ENCODE measurements around the gene CCDC106.

Gene CCDC106

DNA sequence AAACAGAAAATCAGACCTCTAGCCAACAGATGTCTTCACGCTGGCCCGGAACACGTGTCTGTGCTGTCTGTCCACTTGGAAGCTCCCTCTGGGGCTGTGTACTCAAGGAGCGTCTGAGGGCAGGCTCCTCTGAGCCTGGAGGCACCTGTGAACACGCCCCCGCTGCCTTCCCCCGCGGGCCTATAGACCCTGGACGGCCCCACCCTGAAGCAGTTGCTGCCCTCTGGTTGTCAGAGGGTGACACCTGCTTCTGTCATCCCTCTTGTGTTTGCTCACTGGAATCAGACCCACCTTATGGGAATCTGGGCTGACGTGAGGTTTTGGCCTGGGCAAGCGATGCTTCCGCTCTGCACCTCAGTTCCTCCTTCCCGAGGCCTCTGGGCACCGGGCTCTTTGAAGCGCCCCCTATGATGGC, 46.2 kb downstream of the CCDC106 start:
- Histone ChIP-seq H3K9ac (ENCODE audit: low read depth, low read length) (no peak overlapping the region), H3K4me3 (ENCODE audit: low read depth, low read length) (no peak overlapping the region), H3K9me3 (ENCODE audit: control insufficient read depth, insufficient read depth, low read length) (no peaks in the 10 kb centered on the region), H3K36me3 (ENCODE audit: control insufficient read depth, insufficient read depth, low read length) (peaks cover 69% of the 10 kb centered on the region), H3K4me1 (ENCODE audit: control insufficient read depth, insufficient read depth, low read length) (no peaks in the 10 kb centered on the region), H3K27me3 (ENCODE audit: control insufficient read depth, insufficient read depth, low read length) (no peaks in the 10 kb centered on the region)

- H3K9ac ChIP-seq (ENCODE audit: low read depth, low read length) = no peak overlapping the region
- peaks cover 65% of the 10 kb centered on the region for H3K36me3 ChIP-seq (ENCODE audit: control insufficient read depth, insufficient read depth, low read length)
- no peaks in the 10 kb centered on the region for H3K4me1 ChIP-seq (ENCODE audit: control insufficient read depth, insufficient read depth, low read length)
- no peaks in the 10 kb centered on the region for H3K9me3 ChIP-seq (ENCODE audit: control insufficient read depth, insufficient read depth, low read length)
- no peaks in the 10 kb centered on the region for H3K27me3 ChIP-seq (ENCODE audit: control insufficient read depth, insufficient read depth, low read length)
- H3K4me3 ChIP-seq (ENCODE audit: low read depth, low read length) = no peak overlapping the region
Measured at GRCh38 chr19:55694656-55695491, 46.9 kb downstream of the CCDC106 start.

DNA sequence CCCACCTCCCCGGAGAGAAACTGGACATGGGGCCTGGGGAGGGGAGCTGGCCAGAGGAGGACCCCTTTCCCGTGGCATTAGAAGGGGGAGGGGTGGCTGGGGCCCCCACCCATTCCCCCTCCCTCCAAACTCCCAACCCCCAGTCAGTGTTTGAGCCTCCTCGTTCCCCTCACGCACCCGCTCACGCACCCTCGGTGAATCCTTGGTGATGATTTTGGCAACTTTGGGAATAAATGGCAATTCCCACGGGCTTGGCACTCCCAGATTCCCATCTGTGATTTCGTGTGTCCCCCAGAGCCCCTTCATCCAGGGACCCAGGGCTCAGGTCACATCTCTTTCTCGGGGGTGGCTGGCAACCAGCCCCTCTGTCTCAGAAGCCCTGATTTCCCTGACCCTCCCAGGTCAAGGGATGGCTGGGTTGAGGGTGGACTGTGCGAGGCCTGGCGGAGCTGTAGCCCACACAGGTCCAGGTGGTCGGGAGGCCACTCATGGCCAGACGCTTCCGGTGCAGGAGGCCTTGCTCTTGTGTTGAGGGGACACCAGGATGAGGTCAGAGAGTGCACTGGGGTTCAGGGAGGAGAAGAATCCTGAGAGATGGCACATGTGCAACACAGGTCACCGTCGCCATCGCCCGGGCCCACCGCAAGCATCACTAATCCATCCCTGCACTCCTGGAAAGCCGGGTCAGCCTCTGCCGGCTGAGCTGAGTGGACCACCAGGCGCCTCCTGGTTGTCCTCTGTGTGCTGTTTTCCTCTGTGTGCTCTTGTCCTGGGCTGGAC, 47.7 kb downstream of the CCDC106 start:
- Histone ChIP-seq H3K27me3 (ENCODE audit: control insufficient read depth, insufficient read depth, low read length) (no peaks in the 10 kb centered on the region), H3K9me3 (ENCODE audit: control insufficient read depth, insufficient read depth, low read length) (no peaks in the 10 kb centered on the region), H3K36me3 (ENCODE audit: control insufficient read depth, insufficient read depth, low read length) (peaks cover 59% of the 10 kb centered on the region), H3K4me1 (ENCODE audit: control insufficient read depth, insufficient read depth, low read length) (no peaks in the 10 kb centered on the region), H3K4me3 (ENCODE audit: low read depth, low read length) (no peak overlapping the region), H3K9ac (ENCODE audit: low read depth, low read length) (no peak overlapping the region)

DNA sequence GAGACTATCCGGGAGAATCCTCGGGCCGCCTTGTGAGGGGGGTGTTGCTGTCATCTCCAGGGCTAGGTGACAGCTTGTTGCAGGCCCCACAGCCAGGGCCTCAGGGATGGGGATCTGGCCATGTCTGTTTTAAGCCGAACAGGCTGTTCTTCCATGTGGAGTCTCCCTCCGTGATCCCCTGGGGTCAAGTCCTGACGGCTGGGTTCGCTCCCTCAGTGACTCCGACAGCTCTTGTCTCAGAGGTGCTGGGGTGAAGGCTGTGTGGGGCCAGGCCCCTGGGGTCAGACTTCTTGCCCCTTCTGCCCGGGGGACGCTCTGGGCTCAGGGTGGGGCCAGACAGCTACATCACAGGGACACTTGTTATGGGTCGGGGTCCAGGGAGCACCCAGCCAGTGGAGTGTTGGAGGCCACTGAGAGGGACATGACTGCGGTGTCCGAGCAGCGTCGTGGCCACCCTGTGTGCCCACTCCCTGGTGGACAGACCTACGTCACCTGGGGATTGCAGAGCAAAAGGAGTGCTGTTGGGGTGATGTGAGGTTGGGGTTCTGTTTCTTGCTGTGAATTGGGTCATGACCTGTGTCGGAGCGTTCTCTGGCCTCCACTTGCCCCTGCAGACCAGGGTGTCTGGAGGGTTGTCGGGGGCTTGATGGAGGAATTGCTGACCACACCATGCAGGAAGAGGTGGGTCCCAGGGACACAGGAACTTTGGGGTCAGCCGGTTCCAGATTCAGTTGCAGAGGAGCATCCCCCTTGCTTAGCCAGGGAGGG, 48.5 kb downstream of the CCDC106 start:
- H3K4me1 ChIP-seq (ENCODE audit: control insufficient read depth, insufficient read depth, low read length) = no peaks in the 10 kb centered on the region
- peaks cover 54% of the 10 kb centered on the region for H3K36me3 ChIP-seq (ENCODE audit: control insufficient read depth, insufficient read depth, low read length)
- no peaks in the 10 kb centered on the region for H3K9me3 ChIP-seq (ENCODE audit: control insufficient read depth, insufficient read depth, low read length)
- H3K27me3 ChIP-seq (ENCODE audit: control insufficient read depth, insufficient read depth, low read length) = no peaks in the 10 kb centered on the region
- no peak overlapping the region for H3K4me3 ChIP-seq (ENCODE audit: low read depth, low read length)
- no peak overlapping the region for H3K9ac ChIP-seq (ENCODE audit: low read depth, low read length)

GRCh38 chr19:55697069-55697440, 49.0 kb downstream of the CCDC106 start:
- no peak overlapping the region for H3K4me3 ChIP-seq (ENCODE audit: low read depth, low read length)
- no peaks in the 10 kb centered on the region for H3K27me3 ChIP-seq (ENCODE audit: control insufficient read depth, insufficient read depth, low read length)
- no peaks in the 10 kb centered on the region for H3K4me1 ChIP-seq (ENCODE audit: control insufficient read depth, insufficient read depth, low read length)
- no peak overlapping the region for H3K9ac ChIP-seq (ENCODE audit: low read depth, low read length)
- peaks cover 50% of the 10 kb centered on the region for H3K36me3 ChIP-seq (ENCODE audit: control insufficient read depth, insufficient read depth, low read length)
- H3K9me3 ChIP-seq (ENCODE audit: control insufficient read depth, insufficient read depth, low read length) = no peaks in the 10 kb centered on the region

DNA sequence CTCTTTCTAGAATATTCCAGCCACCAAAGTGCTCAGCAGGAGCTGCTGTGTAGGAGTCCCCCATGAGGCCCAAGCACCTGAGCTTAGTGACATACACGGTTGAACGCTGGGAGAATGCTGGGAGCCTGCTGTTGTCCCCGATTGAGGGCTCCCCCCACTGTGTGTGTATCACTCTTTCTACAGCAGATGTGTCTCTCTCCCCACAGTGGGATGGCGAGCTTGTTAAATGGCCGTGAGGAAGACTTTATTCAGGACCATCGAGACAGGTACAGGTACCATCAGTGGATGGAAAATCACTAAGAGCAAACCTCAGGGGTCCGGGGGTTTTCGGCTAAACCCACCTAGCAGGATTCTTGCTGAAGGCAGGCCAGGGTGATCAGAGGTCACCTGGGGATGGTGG, 49.7 kb downstream of the CCDC106 start:
- peaks cover 46% of the 10 kb centered on the region for H3K36me3 ChIP-seq (ENCODE audit: control insufficient read depth, insufficient read depth, low read length)
- no peak overlapping the region for H3K9ac ChIP-seq (ENCODE audit: low read depth, low read length)
- H3K4me3 ChIP-seq (ENCODE audit: low read depth, low read length) = no peak overlapping the region
- no peaks in the 10 kb centered on the region for H3K9me3 ChIP-seq (ENCODE audit: control insufficient read depth, insufficient read depth, low read length)
- no peaks in the 10 kb centered on the region for H3K27me3 ChIP-seq (ENCODE audit: control insufficient read depth, insufficient read depth, low read length)
- H3K4me1 ChIP-seq (ENCODE audit: control insufficient read depth, insufficient read depth, low read length) = no peaks in the 10 kb centered on the region

GRCh38 chr19:55698256-55698655, 50.2 kb downstream of the CCDC106 start:
- no peaks in the 10 kb centered on the region for H3K4me1 ChIP-seq (ENCODE audit: control insufficient read depth, insufficient read depth, low read length)
- no peaks in the 10 kb centered on the region for H3K9me3 ChIP-seq (ENCODE audit: control insufficient read depth, insufficient read depth, low read length)
- H3K4me3 ChIP-seq (ENCODE audit: low read depth, low read length) = no peak overlapping the region
- H3K9ac ChIP-seq (ENCODE audit: low read depth, low read length) = no peak overlapping the region
- H3K36me3 ChIP-seq (ENCODE audit: control insufficient read depth, insufficient read depth, low read length) = peaks cover 41% of the 10 kb centered on the region
- H3K27me3 ChIP-seq (ENCODE audit: control insufficient read depth, insufficient read depth, low read length) = no peaks in the 10 kb centered on the region

- Histone ChIP-seq H3K4me3 (ENCODE audit: low read depth, low read length) (no peak overlapping the region), H3K27me3 (ENCODE audit: control insufficient read depth, insufficient read depth, low read length) (no peaks in the 10 kb centered on the region), H3K9me3 (ENCODE audit: control insufficient read depth, insufficient read depth, low read length) (no peaks in the 10 kb centered on the region), H3K36me3 (ENCODE audit: control insufficient read depth, insufficient read depth, low read length) (peaks cover 33% of the 10 kb centered on the region), H3K4me1 (ENCODE audit: control insufficient read depth, insufficient read depth, low read length) (no peaks in the 10 kb centered on the region), H3K9ac (ENCODE audit: low read depth, low read length) (no peak overlapping the region)
Measured at GRCh38 chr19:55699221-55699620, 51.2 kb downstream of the CCDC106 start.

DNA sequence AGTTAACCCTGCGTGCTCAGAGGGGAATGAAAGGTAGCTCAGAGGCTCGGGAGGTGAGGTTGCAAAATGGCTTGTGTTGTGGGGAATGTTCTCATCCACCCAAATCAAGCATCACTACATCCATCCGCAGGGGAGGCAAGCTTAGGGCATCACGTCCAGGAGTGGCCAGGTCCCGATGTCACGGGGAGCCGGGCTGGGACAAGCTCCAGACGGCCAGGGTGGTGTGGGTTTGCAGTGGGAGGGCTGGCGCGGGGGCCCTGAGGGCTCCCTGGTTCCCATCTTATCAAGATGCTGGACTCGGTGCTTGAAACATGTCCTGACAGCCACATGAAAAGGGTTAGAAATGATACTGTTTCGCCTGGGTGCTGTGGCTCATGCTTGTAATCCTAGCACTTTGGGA, 52.8 kb downstream of the CCDC106 start:
- Histone ChIP-seq H3K4me3 (ENCODE audit: low read depth, low read length) (no peak overlapping the region), H3K27me3 (ENCODE audit: control insufficient read depth, insufficient read depth, low read length) (no peaks in the 10 kb centered on the region), H3K9me3 (ENCODE audit: control insufficient read depth, insufficient read depth, low read length) (no peaks in the 10 kb centered on the region), H3K4me1 (ENCODE audit: control insufficient read depth, insufficient read depth, low read length) (no peaks in the 10 kb centered on the region), H3K36me3 (ENCODE audit: control insufficient read depth, insufficient read depth, low read length) (peaks cover 25% of the 10 kb centered on the region), H3K9ac (ENCODE audit: low read depth, low read length) (no peak overlapping the region)

GRCh38 chr19:55702131-55702627, 54.2 kb downstream of the CCDC106 start:
- peaks cover 18% of the 10 kb centered on the region for H3K36me3 ChIP-seq (ENCODE audit: control insufficient read depth, insufficient read depth, low read length)

More at GRCh38 chr19:55702131-55702627, 54.2 kb downstream of the CCDC106 start:
- Histone ChIP-seq H3K9me3 (ENCODE audit: control insufficient read depth, insufficient read depth, low read length) (no peaks in the 10 kb centered on the region), H3K4me3 (ENCODE audit: low read depth, low read length) (no peak overlapping the region), H3K9ac (ENCODE audit: low read depth, low read length) (no peak overlapping the region), H3K27me3 (ENCODE audit: control insufficient read depth, insufficient read depth, low read length) (peaks cover 1% of the 10 kb centered on the region), H3K4me1 (ENCODE audit: control insufficient read depth, insufficient read depth, low read length) (no peaks in the 10 kb centered on the region)

Measured in iPS-15b (cell line).